ENCODE measurements around the gene CNN1.

The CNN1 gene

DNA sequence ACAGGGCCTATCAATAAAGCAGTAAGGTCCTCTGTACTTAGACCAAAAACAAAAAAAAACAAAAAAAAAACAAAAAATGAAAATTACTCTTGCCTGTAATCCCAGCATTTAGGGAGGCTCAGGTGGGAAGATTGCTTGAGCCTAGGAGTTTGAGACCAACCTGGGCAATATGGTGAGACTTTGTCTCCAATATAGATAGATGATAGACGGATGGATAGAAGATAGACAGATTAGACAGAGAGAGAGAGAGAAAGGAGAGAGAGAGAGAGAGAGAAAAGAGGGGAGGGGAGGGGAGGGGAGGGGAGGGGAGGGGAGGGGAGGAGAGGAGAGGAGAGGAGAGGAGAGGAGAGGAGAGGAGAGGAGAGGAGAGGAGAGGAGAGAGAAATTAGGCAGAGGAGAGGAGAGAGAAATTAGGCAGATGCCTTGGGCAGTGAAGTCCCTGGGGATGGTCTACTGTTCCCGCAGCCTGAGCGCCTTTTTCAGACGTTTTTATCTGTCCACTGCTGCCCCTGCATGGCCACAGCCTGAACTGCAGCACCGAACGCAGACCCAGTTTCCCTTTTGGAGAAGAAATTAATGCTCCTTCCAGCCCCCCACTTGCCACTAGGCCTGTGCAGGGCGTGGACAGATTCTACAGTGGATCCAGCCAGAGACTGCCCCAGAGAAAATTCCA lies 48.8 kb downstream of the CNN1 start:
- peak overlapping the region; percentile 28 for H2AFZ ChIP-seq (ENCODE audit: low read length)
- H3K4me2 ChIP-seq (ENCODE audit: low read depth, low read length): peak overlapping the region; percentile 55
- no peak overlapping the region for H3K27ac ChIP-seq (ENCODE audit: low read length)
- H3K9ac ChIP-seq (ENCODE audit: low read length): no peak overlapping the region
- H3F3A ChIP-seq (ENCODE audit: insufficient read depth, low read length): no peaks in the 10 kb centered on the region
- TF ChIP-seq, protein P1, sequence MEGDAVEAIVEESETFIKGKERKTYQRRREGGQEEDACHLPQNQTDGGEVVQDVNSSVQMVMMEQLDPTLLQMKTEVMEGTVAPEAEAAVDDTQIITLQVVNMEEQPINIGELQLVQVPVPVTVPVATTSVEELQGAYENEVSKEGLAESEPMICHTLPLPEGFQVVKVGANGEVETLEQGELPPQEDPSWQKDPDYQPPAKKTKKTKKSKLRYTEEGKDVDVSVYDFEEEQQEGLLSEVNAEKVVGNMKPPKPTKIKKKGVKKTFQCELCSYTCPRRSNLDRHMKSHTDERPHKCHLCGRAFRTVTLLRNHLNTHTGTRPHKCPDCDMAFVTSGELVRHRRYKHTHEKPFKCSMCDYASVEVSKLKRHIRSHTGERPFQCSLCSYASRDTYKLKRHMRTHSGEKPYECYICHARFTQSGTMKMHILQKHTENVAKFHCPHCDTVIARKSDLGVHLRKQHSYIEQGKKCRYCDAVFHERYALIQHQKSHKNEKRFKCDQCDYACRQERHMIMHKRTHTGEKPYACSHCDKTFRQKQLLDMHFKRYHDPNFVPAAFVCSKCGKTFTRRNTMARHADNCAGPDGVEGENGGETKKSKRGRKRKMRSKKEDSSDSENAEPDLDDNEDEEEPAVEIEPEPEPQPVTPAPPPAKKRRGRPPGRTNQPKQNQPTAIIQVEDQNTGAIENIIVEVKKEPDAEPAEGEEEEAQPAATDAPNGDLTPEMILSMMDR (IDR thresholded peaks at IDR 0.05; ENCODE audit: low read length): peak; percentile 83
- TF ChIP-seq EZH2 (optimal IDR thresholded peaks at IDR 0.05; ENCODE audit: low read depth, low read length): no peak
- H3K9me3 ChIP-seq (replicated peaks; ENCODE audit: insufficient read depth, low read length): no peaks in the 10 kb centered on the region
- DNase-seq: peak; percentile 67
- peak overlapping the region; percentile 7; the same call in 1 of the 2 replicates for H3K4me3 ChIP-seq (ENCODE audit: low read length)
- no peaks in the 10 kb centered on the region for H4K20me1 ChIP-seq (ENCODE audit: insufficient read depth, low read length)
- H3K36me3 ChIP-seq (replicated peaks; ENCODE audit: insufficient read depth, low read length): no peaks in the 10 kb centered on the region
- H3K79me2 ChIP-seq (ENCODE audit: low read length): no peaks in the 10 kb centered on the region
- peaks cover 4% of the 10 kb centered on the region; the same call in 1 of the 2 replicates for H3K27me3 ChIP-seq (replicated peaks; ENCODE audit: insufficient read depth, low read length)
- H3K4me1 ChIP-seq (ENCODE audit: low read length): no peaks in the 10 kb centered on the region
- H3K9me2 ChIP-seq (replicated peaks; ENCODE audit: insufficient read depth, low read length): no peaks in the 10 kb centered on the region

DNA sequence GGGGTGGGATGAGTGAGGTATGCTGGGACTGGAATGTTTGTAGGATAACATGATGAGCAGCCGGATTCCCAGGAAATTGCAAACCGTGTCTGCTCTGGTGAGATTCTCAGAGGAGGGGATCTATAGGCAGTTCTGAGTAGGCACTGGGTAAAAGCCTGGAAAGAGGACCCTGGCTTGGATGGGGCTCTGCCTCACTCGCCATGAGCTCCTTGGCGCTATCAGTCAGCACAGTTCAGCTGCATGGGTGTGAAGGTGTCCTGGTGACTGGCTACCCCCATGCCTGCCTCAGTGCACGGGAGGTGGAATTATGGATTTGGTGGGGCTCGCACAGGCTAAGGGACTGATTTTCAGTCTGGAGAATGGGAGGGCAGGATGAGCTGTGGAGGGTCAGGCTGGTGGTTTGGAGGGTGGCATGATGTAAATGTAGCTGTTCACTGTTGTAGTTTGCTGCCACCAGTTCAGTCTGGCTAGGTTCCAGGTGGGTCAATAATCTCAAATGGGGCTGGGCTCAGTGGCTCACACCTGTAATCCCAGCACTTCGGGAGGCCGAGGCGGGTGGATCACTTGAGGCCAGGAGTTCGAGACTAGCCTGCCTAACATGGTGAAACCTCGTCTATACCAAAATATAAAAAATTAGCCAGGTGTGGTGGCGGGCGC lies 49.5 kb downstream of the CNN1 start:
- Histone ChIP-seq H3K27ac (ENCODE audit: low read length) (no peak overlapping the region), H2AFZ (ENCODE audit: low read length) (peak overlapping the region; percentile 28), H3K27me3 (replicated peaks; ENCODE audit: insufficient read depth, low read length) (peaks cover 4% of the 10 kb centered on the region; the same call in 1 of the 2 replicates), H3K4me3 (ENCODE audit: low read length) (peak overlapping the region; percentile 7; the same call in 1 of the 2 replicates), H4K20me1 (ENCODE audit: insufficient read depth, low read length) (no peaks in the 10 kb centered on the region), H3K36me3 (replicated peaks; ENCODE audit: insufficient read depth, low read length) (no peaks in the 10 kb centered on the region), H3K9me2 (replicated peaks; ENCODE audit: insufficient read depth, low read length) (no peaks in the 10 kb centered on the region), H3K4me1 (ENCODE audit: low read length) (no peaks in the 10 kb centered on the region), H3K9ac (ENCODE audit: low read length) (no peak overlapping the region), H3F3A (ENCODE audit: insufficient read depth, low read length) (no peaks in the 10 kb centered on the region), H3K4me2 (ENCODE audit: low read depth, low read length) (peak overlapping the region; percentile 55), H3K79me2 (ENCODE audit: low read length) (no peaks in the 10 kb centered on the region), H3K9me3 (replicated peaks; ENCODE audit: insufficient read depth, low read length) (no peaks in the 10 kb centered on the region)
- no peak for DNase-seq
- TF ChIP-seq EZH2 (optimal IDR thresholded peaks at IDR 0.05; ENCODE audit: low read depth, low read length) (no peak), EZH2phosphoT487 (IDR thresholded peaks at IDR 0.05; ENCODE audit: low read length) (no peak)
- TF ChIP-seq, protein P1 (IDR thresholded peaks at IDR 0.05; ENCODE audit: low read length): no peak

DNA sequence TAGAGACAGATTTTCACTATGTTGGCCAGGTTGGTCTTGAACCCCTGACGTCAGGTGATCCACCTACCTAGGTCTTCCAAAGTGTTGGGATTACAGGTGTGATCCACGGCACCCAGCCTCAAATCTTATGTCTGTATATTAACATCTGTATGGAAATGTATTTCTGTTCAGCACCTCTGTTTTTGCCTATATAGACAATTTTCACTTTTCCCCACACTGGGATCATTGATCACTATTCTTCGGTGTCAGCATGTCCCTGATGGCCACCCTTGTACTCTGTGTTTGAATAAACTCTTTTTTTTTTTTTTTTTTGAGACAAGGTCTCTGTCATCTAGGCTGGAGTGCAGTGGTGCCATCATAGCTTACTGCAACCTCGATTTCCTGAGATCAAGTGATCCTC lies 55.4 kb downstream of the CNN1 start:
- H4K20me1 ChIP-seq (ENCODE audit: insufficient read depth, low read length): no peaks in the 10 kb centered on the region
- no peak for DNase-seq
- H3K9me3 ChIP-seq (replicated peaks; ENCODE audit: insufficient read depth, low read length): no peaks in the 10 kb centered on the region
- no peak overlapping the region for H3K4me2 ChIP-seq (ENCODE audit: low read depth, low read length)
- no peaks in the 10 kb centered on the region for H3K36me3 ChIP-seq (replicated peaks; ENCODE audit: insufficient read depth, low read length)
- no peaks in the 10 kb centered on the region for H3F3A ChIP-seq (ENCODE audit: insufficient read depth, low read length)
- no peak for TF ChIP-seq EZH2 (optimal IDR thresholded peaks at IDR 0.05; ENCODE audit: low read depth, low read length)
- no peak for TF ChIP-seq EZH2phosphoT487 (IDR thresholded peaks at IDR 0.05; ENCODE audit: low read length)
- TF ChIP-seq, protein P1 (IDR thresholded peaks at IDR 0.05; ENCODE audit: low read length): no peak
- no peak overlapping the region for H3K4me3 ChIP-seq (ENCODE audit: low read length)
- no peaks in the 10 kb centered on the region for H3K4me1 ChIP-seq (ENCODE audit: low read length)
- H3K27me3 ChIP-seq (replicated peaks; ENCODE audit: insufficient read depth, low read length): peaks cover 3% of the 10 kb centered on the region; the same call in 1 of the 2 replicates
- H2AFZ ChIP-seq (ENCODE audit: low read length): no peak overlapping the region
- peaks cover 17% of the 10 kb centered on the region for H3K79me2 ChIP-seq (ENCODE audit: low read length)
- no peak overlapping the region for H3K27ac ChIP-seq (ENCODE audit: low read length)
- no peak overlapping the region for H3K9ac ChIP-seq (ENCODE audit: low read length)
- no peaks in the 10 kb centered on the region for H3K9me2 ChIP-seq (replicated peaks; ENCODE audit: insufficient read depth, low read length)
